ENCODE data around the gene KRTAP10-12. TPM values are rescaled to one million over a fixed set of nuclear protein-coding genes. Genes with fewer than 3 reads are reported as not detected.

KRTAP10-12 gene
- total and polyA plus RNA-seq, 10 of the 15 experiments (the other 5 are each of a cell fraction or from before 2014, with no cell fraction given) = not detected

- 31% methylated on average over 1 of the region's 1 CpG for WGBS (ENCODE audit: insufficient coverage, insufficient replicate concordance, low lambda C conversion rate, missing lambda C conversion rate)
- Histone ChIP-seq H3K4me2 (ENCODE audit: control insufficient read depth, insufficient read depth) (no peak overlapping the region), H3K36me3 (ENCODE audit: control insufficient read depth in 2 of 2, insufficient read depth in 2 of 2, low read length in 1 of 2) (no peaks in the 10 kb centered on the region), H3K4me3 (no peak overlapping the region), H3K27me3 (replicated peaks in 1 of 2; ENCODE audit: control insufficient read depth in 2 of 2, insufficient read depth in 2 of 2, low read length in 1 of 2) (no peaks in the 10 kb centered on the region), H4K20me1 (ENCODE audit: control insufficient read depth, insufficient read depth) (no peaks in the 10 kb centered on the region), H3K9ac (ENCODE audit: control insufficient read depth, insufficient read depth, low read length) (no peak overlapping the region), H2AFZ (ENCODE audit: control insufficient read depth, low read depth, low read length) (no peak overlapping the region), H3K79me2 (ENCODE audit: control insufficient read depth, insufficient read depth, low read length) (no peaks in the 10 kb centered on the region), H3K27ac (ENCODE audit: control insufficient read depth, insufficient read depth) (no peak overlapping the region), H3K9me3 (replicated peaks; ENCODE audit: control insufficient read depth, insufficient read depth, low read length) (no peaks in the 10 kb centered on the region; the same call in 2 of the 3 replicates), H3K4me1 (ENCODE audit: control insufficient read depth, insufficient read depth, low read length) (no peaks in the 10 kb centered on the region)
- ChIA-PET POLR2A (no interaction called here), RAD21 (ENCODE audit: unreplicated experiment) (interaction anchor here (0.6 to 2.2 kb wide), 7 partner anchors 23 to 698 kb away, joined by 3 to 15 read pairs (median 3); no protein-coding TSS in a partner anchor), SMC1A (ENCODE audit: uncharacterized antibody, unreplicated experiment) (interaction anchor here (0.7 to 1.8 kb wide), 6 partner anchors 10 to 232 kb away, joined by 3 to 11 read pairs (median 6); no protein-coding TSS in a partner anchor), CTCF (interaction anchor here (0.7 to 5.7 kb wide), 11 partner anchors 8 to 1607 kb away, joined by 3 to 30 read pairs (median 4); no protein-coding TSS in a partner anchor)
- no peak for DNase-seq (ENCODE audit: low read depth, low spot score)
- BruUV-seq (replicated peaks) = no TSS peak
- intact Hi-C loops (cut with micrococcal nuclease; ENCODE audit: unreplicated experiment) = no loop called here
- in situ Hi-C loops (cut with MboI) = no loop called here
- no peak for FAIRE-seq
- no peak for ATAC-seq
- TF ChIP-seq CTCF (IDR thresholded peaks at IDR 0.05 in 2 of 3, conservative IDR thresholded peaks at IDR 0.05 in 1 of 3; ENCODE audit: control insufficient read depth in 2 of 3, extremely low read depth in 1 of 3, insufficient read depth in 1 of 3, low read depth in 3 of 3, low read length in 3 of 3) = peak in 2 of 3 experiments; percentile 23 to 26; a peak in 4 of 6 replicates
- TF ChIP-seq PAX5 (IDR thresholded peaks at IDR 0.05; ENCODE audit: borderline replicate concordance, low read depth, low read length) = no peak
- no peak for TF ChIP-seq E4F1 (IDR thresholded peaks at IDR 0.05; ENCODE audit: borderline replicate concordance, partially characterized antibody)
- no peak for TF ChIP-seq HCFC1 (IDR thresholded peaks at IDR 0.05; ENCODE audit: low read length)
- no peak for TF ChIP-seq PRDM15 (CRISPR knock-in tag; IDR thresholded peaks at IDR 0.05)
- no peak for TF ChIP-seq CUX1 (IDR thresholded peaks at IDR 0.05; ENCODE audit: insufficient replicate concordance, low read depth, low read length)
- no peak for TF ChIP-seq RFX5 (IDR thresholded peaks at IDR 0.05; ENCODE audit: low read depth, low read length)
- TF ChIP-seq RAD21 (IDR thresholded peaks at IDR 0.05; ENCODE audit: insufficient read depth, low read depth, low read length) = peak; percentile 46
Measured at GRCh38 chr21:44742418-44743153, 45.6 kb downstream of the KRTAP10-12 start.
